HG03460 (cell line): ENCODE measurements around the gene KHDC3L.
"Not testable (repeated sequence)": the region's sequence is repeated elsewhere in the genome, so short reads cannot be mapped to it uniquely, and the experiment has no call there.

Experiments used
- ATAC-seq: cut with Tn5 transposase; IDR thresholded peaks from one replicate; pipeline ENCODE4 v1.9.1; 2021; ENCODE audit not compliant: unreplicated experiment

Gene KHDC3L

DNA sequence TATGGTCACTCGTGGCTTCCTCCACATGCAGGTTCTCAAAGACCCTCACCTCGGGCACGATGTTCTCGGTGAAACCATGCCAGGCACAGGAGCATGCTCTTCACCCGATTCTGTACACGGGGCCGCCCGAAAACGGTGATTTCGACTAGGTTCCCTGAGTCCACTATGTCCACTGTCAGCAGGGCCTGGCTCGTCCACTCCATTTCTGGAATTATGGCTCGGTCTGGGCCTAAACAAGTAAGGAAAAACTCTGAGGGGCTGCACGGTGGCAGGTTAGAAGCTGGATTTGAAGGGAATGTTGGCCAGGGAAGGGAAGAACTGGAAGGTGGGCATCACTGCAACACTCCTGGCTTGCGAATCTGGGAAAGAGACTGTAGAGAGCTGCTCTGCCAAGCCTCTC is 6.7 kb downstream of the KHDC3L start:
- ATAC-seq: no peak

DNA sequence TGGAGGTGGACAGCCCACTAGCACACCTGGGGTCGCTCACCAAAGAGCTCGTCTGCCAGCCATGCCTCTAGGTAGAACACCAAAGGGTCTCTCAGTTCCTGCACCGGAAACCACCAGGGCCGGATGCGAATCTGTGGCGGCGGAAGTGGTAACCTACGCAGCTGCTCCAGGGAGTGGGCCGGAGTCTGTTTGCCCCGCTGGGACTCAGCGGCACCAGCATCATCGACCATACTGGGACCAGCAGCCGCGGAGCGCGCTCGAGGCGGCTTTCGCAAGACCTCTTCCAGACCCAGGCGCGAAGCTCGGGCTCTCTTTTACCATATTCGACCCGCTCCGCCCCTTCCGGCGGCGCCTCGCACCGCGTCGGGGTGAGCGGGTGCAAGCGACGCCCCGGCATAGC is 7.1 kb downstream of the KHDC3L start, which contains the start of gene OOEP:
Gene OOEP, minus strand, starts transcription at position 335 of the 400 bp plus-strand sequence. Its CDS starts 105 bp downstream, at position 230.
- ATAC-seq: no peak

DNA sequence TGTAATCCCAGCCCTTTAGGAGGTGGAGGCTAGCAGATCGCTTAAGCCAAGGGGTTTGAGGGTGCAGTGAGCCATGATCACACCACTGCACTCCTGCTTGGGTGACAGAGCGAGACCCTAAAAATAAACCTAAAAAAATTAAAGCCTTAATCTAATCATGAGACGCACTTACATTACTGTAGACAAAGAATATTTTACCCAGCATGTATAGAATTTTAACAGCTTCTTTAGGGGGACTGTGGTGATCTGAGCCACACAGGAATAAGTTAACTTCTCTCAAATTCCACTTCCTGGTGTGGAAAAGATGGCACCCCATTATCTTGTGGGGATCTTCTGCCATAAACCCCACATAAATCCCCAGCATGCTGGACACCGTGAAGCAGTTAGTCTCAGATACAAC is 9.5 kb downstream of the KHDC3L start:
- no peak for ATAC-seq

DNA sequence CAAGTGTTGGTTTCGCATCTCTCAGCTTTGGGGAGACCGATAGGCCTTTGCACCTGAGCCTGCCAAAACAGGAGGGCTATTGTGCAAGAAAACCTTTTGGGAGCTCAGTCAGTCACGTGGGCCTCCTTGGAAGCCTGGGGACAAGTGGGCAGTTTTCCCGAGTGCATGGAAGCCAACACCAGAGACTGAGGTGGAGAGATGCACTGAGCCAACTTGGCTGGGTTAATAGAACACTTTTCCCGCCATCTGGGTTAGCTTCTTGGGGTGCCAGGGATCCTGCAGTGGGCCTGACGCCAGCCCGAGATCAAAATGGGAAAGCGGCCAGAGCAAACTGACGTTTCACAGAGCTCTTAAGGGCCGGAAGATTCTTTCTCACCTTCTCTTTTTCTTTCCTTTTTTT is 10.1 kb downstream of the KHDC3L start:
- ATAC-seq: no peak

DNA sequence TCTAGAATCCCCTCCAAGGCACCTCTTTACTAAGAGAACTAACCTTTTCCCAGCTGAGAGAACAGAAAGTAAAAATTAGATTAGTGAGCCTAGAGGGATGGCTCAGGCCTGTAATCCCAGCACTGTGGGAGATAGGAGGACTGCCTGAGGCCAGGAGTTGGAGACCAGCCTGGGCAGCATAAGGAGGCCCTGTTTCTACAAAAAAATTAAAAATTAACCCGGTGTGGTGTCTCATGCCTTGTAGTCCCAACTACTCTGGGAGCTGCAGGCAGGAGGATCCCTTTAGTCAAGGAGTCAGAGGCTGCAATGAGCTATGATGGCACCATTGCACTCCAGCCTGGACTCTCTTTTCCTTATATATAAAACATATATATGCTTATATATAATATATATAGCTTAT is 12.8 kb downstream of the KHDC3L start:
- no peak for ATAC-seq

DNA sequence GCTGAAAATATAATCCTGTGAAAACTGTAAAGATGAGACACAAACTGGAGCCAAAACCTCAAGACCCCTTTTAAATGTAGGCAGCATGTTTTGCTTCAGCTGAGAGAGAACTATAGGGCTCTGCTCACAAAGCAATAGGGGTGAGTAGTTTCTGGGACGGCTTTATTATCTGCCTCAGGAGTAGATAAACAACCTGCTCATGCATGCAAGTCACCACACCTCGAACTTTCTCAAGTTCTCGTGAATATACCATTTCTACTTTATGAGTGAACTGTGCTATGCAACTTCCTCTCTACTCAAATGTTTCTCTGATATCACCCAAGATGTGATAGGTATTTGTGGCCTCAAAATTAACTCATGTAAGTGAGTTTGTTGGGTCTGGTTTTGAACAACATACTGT is 14.8 kb downstream of the KHDC3L start:
- no peak for ATAC-seq

DNA sequence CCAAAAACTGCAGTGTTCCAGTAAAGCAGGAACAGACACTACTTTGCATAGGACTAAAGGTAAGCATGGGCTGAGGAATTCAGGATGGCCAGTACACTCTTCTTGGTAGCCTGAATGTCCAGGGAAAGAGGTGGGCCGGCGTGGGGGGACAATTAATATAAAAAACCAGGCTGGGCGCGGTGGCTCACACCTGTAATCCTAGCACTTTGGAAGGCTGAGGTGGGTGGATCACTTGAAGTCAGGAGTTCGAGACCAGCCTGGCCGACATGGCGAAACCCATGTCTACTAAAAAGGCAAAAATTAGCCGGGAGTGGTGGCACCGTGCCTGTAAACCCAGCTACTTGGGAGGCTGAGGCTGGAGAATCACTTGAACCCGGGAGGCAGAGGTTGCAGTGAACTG is 19.1 kb downstream of the KHDC3L start:
- not testable (repeated sequence) for ATAC-seq

DNA sequence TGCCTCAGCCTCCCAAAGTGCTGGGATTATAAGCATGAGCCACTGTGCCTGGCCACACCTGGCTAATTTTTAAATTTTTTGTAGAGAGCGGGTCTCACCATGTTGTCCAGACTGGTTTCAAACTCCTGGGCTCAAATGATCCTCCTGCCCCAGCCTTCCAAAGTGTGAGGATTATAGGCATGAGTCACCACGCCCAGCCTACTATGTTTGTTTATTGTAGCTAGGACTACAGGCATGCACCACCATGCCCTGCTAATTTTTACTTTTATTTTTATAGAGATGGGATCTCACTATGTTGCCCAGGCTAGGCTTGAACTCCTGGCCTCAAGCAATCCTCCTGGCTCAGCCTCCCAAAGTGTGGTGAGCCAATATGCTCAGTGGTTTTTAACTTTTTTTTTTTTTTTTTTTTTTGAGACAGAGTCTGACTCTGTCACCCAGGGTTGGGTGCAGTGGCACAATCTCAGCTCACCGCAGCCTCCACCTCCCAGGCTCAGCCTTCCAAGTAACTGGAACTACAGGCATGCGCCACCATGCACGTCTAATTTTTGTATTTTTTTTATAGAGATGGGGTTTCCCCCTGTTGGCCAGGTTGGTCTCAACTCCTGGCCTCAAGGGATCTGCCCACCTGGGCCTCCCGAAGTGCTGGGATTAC is 20.1 kb downstream of the KHDC3L start:
- no peak for ATAC-seq

DNA sequence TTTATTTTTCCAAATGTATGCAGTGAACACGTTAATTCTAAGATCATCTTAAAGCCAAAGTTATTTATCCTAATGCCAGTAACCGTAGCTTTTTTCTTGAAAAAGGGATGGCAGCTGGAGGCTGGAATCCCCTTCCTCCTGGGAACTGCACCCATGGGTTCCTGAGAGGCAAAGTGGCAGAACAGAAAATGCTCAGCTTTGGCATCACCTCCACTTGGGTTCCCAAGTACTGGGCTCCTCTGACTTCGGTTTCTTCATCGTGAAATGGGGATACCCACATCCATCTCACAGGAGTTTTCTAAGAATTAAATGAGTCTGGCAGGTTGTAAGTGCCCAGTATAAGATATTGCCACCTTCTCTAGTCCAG is 26.0 kb downstream of the KHDC3L start:
- peak; percentile 24 for ATAC-seq

DNA sequence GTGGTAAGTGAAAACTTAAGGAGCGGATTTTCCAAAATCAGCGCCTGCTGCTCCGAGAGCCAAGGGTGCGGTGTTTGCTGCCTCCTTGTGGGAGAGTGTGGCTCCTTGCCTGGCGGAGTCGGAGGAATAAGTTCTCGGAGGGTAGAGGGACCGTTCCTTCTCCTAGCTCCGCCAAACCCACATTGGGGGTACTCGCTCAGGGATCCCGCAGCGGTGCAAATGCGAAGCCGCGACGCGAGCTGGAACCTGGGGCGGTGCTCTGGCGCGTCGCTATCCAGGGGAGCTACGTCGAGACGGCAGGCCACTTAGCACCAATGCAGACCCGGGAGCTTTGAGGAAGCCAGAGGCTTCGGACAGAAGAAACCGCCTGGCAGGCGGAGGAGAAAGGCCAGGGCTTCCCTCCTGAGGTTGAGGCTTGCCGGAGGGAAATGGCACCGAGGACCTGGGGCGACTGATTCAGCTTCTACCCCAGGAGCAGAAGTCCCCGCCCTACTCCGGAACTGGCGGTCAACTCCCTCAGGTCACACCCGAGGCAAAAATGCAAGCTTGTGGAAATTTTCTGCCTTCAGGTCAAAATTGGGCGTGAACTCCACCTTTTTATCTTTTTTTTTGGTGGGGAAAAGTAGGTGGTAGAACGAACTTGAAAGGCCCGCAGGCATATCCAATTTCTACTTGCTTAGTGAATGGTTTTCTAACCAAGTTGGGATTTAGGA is 26.5 kb downstream of the KHDC3L start:
- ATAC-seq: peak; percentile 75

DNA sequence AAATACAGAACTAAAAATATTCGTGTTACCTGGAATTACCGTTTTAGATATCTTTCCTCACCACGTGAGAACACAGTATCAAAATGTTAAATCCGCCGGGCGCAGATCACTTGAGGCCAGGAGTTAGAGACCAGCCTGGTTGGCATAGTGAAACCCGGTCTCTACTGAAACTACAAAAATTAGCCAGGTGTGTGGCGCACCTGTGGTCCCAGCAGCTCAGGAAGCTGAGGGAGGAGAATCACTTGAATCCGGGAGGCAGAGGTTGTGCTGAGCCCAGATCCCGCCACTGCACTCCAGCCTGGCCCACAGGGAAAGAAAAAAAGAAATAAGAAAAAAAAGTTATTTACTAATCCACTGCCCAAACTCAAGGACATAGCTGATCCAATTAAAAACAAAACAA is 27.4 kb downstream of the KHDC3L start:
- ATAC-seq: no peak

DNA sequence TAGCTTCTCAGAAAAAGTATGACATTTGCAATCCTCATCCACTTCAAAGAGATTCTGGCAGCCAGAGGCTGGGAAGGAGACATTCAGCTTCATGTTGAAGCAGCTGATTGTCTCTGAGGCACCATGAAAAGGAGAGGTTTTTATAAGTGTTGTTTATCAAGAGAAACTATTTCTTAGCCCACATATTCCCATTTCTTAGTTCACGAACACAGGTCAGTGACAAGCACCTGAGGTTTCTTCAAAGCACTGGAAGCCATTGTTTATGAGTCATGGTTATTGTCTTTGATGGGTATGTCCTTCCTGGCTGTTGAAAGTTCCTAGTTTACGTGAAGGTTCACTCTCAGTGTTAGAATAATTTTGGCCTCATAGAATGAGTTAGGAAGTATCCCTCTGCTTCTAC is 29.2 kb downstream of the KHDC3L start:
- no peak for ATAC-seq

DNA sequence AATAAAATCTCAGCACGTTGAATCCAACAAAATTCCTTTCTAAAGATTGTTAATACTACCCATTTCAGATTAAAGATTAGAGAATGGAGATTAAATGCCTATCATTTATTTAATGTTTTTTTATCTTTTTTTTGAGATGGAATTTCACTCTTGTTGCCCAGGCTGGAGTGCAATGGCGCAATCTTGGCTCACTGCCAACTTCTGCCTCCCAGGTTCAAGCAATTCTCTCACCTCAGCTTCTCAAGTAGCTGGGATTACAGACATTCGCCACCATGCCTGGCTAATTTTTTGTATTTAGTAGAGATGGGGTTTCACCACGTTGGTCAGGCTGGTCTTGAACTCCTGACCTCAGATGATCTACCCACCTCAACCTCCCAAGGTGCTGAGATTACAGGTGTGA is 29.7 kb downstream of the KHDC3L start:
- not testable (repeated sequence) for ATAC-seq

DNA sequence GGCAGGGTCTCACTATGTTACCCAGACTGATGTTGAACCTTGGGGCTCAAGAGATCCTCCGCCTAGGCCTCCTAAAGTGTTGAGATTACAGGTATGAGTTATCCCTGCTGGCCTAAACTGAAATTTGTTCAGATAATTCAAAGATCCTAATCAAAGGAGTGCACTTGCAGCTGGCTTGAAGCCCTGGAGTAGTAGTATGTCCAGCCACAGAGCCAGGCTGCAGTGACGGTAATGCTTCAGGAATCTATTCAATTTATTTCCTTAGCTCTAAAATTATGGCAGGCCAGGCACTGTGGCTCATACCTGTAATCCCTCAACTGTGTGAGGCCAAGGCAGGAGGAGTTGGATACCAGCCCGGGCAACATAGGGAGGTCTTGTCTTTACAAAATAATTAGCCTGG is 30.8 kb downstream of the KHDC3L start:
- ATAC-seq: no peak

DNA sequence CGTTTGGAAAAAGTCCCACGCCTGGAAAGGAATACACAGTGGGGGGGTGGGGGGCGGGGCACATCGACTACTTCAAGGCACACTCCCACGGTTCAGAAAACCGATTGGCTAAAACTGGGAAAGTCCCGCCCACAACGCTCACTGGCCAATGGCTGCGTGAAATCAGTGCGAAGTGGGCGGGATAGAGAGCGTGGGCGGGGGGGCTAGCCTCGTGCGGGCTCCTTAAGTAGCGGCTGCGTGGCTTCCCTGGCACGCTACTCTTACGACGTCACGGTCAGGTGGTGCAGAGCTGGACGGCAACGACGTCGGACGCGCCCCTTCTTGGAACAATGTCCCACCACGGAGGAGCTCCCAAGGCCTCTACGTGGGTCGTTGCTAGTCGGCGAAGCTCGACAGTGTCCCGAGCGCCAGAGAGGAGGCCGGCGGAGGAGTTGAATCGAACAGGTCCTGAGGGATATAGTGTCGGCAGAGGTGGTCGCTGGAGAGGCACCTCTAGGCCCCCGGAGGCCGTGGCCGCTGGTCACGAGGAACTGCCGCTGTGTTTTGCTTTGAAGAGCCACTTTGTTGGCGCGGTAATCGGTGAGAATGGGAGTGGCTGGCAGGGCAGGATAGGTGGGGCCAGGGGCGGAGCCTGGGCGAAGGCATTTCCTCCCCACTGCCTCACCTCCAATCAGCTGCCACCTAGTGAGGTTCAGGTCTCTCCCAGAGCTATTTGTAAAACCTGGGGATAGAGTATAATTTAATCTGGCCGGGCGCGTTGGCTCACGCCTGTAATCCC is 32.3 kb downstream of the KHDC3L start, which contains the start of gene DDX43:
Gene DDX43, plus strand, starts transcription at position 252 of the 778 bp plus-strand sequence. Its CDS starts 78 bp downstream, at position 330.
- no peak for ATAC-seq

DNA sequence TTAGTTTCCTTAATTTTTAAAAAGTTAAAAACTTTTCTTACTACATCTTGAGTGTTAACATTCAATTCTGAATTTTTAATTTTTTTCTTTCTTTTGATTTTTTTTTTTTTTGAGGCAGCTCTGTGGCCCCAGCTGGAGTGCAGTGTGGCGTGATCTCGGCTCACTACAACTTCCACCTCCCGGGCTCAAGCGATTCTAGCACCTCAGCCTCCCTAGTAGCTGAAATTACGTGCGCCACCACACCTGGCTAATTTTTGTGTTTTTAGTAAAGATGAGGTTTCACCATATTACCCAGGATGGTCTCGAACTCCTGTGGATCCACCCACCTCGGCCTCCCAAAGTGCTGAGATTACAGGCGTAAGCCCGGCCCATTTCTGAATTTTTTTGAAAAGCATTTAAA is 33.4 kb downstream of the KHDC3L start:
- ATAC-seq: no peak

DNA sequence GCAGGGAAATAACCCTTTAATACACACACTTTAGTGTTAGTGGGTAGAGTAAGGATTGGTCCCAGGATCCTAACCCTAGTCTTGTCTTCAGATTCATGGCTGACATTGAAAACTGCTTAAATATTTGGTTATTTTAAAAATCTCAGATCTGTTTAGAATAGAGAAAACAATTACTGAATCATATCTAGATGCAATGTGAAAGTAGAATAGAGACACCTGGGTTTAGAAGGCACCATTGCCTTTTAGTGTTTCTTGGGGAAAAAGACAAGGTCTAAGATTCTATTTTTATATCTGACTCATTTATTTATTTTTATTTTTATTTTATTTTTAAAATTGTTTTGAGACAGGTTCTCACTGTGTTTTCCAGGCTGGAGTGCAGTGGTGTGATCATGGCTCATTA is 38.2 kb downstream of the KHDC3L start:
- no peak for ATAC-seq

DNA sequence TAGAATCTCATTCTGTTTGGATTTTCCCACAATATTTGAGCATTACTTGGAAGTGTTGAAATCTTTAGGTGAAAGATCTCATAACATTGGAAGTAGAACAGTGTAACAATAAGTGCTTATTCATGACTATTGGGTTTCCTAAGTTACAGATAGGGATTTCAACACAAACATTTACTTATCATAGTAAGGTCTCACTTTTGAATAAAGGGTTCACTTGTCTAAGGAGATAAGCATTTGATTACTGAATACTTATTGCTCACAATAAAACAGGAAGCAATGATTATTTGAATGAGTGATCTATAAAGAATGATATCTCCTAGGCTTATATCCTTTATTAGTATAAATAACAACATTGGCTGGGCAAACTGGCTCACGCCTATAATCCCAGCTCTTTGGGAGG is 46.9 kb downstream of the KHDC3L start:
- no peak for ATAC-seq

DNA sequence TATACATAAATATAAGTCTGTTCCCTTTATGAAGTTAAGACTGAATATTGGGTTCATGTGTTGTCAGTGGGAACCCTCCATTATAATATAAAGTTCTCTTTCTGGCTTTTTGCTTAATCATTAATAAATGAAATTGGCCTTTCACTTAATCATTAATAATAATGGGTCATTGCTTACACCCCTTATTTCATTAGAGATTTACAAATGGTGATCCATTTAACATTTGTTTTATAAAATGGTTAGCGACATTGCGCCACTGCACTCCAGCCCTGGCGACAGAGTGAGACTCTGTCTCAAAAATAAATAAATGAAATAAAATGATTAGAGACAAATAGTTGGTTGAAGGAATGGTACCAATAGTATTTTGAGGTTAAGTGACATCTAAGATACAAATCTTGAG is 50.6 kb downstream of the KHDC3L start:
- no peak for ATAC-seq
